IMR-90 (cell line): ENCODE measurements around the gene OR2A25. TPM values are rescaled to one million over a fixed set of nuclear protein-coding genes. Genes with fewer than 3 reads are reported as not detected.

Source experiments
- ATAC-seq: fragments of 200-7000 bp; cut with Tn5 transposase; 2 replicates; pipeline ENCODE4 v1.9.1; 2020; ENCODE audit warnings: low read depth, mild to moderate bottlenecking, moderate library complexity
- BruUV-seq: library from RNA; stranded (reverse); fragments of 400-500 nt; replicated peaks from 2 replicates; lab custom pipeline; 2021; lab: Mats Ljungman, UMichigan
- CTCF ChIA-PET: fragments of 300-600 bp; formaldehyde crosslinking; extraction: SDS; loops from one replicate; lab custom pipeline; 2021; ENCODE audit warnings: antibody characterized with exemption; lab: Yijun Ruan, JAX
- POLR2A ChIA-PET: fragments of 300-600 bp; sonication (Branson Sonifier 250); formaldehyde crosslinking; loops from one replicate; lab custom pipeline; 2022; ENCODE audit warnings: antibody characterized with exemption; ENCODE audit not compliant: unreplicated experiment; lab: Charles Lee
- DNase-seq: peaks from one replicate; pipeline ENCODE4 v3.0.0; 2013
- H2AFZ ChIP-seq: replicated peaks from 2 replicates; pipeline ENCODE3; 2013; ENCODE audit warnings: low read length, mild to moderate bottlenecking; ENCODE audit not compliant: poor library complexity
- H2AK5ac ChIP-seq: 2 replicates; pipeline ENCODE4 v1.6.1; 2013; ENCODE audit warnings: low read depth, low read length, inconsistent platforms
- H2AK9ac ChIP-seq: replicated peaks from 2 replicates; pipeline ENCODE3; 2013; ENCODE audit warnings: mild to moderate bottlenecking, low read depth, low read length, moderate library complexity; ENCODE audit not compliant: poor library complexity
- H2BK120ac ChIP-seq: 2 replicates; pipeline ENCODE4 v1.6.1; 2013; ENCODE audit warnings: low read depth, low read length, inconsistent platforms
- H2BK15ac ChIP-seq: 3 replicates; pipeline ENCODE4 v1.6.1; 2013; ENCODE audit warnings: low read depth, low read length, inconsistent platforms
- H2BK20ac ChIP-seq: 2 replicates; pipeline ENCODE4 v1.6.1; 2013; ENCODE audit warnings: low read depth, mild to moderate bottlenecking, inconsistent platforms, low read length, moderate library complexity
- H2BK5ac ChIP-seq: 2 replicates; pipeline ENCODE4 v1.6.1; 2013; ENCODE audit warnings: mild to moderate bottlenecking, low read depth, low read length, inconsistent platforms; ENCODE audit not compliant: poor library complexity, severe bottlenecking
- H3K14ac ChIP-seq: replicated peaks from 2 replicates; pipeline ENCODE4 v1.6.1; 2013; ENCODE audit warnings: low read depth, low read length, inconsistent platforms
- H3K18ac ChIP-seq: 2 replicates; pipeline ENCODE4 v1.6.1; 2013; ENCODE audit warnings: low read depth, low read length, control low read depth
- H3K23ac ChIP-seq: 2 replicates; pipeline ENCODE4 v1.6.1; 2013; ENCODE audit warnings: low read depth, low read length, inconsistent platforms
- H3K27ac ChIP-seq: 2 replicates; pipeline ENCODE4 v1.5.1; 2013; ENCODE audit warnings: mild to moderate bottlenecking, control low read depth, low read length; ENCODE audit not compliant: insufficient read depth
- H3K27me3 ChIP-seq: 2 replicates; pipeline ENCODE4 v1.6.1; 2013; ENCODE audit warnings: low read length; ENCODE audit not compliant: control insufficient read depth, insufficient read depth
- H3K36me3 ChIP-seq: 2 replicates; pipeline ENCODE4 v1.6.1; 2013; ENCODE audit warnings: low read length, mixed read lengths; ENCODE audit not compliant: control insufficient read depth, insufficient read depth
- H3K4ac ChIP-seq: 2 replicates; pipeline ENCODE4 v1.6.1; 2013; ENCODE audit warnings: low read depth, low read length, inconsistent platforms
- H3K4me1 ChIP-seq: 2 replicates; pipeline ENCODE4 v1.6.1; 2013; ENCODE audit warnings: low read length, mixed read lengths; ENCODE audit not compliant: control insufficient read depth, insufficient read depth
- H3K4me2 ChIP-seq: 2 replicates; pipeline ENCODE4 v1.6.1; 2013; ENCODE audit warnings: low read depth, mild to moderate bottlenecking, control low read depth, low read length, moderate library complexity
- H3K4me3 ChIP-seq: 2 replicates; pipeline ENCODE4 v1.5.1; 2013; ENCODE audit warnings: low read depth, mild to moderate bottlenecking, control low read depth, low read length, moderate library complexity; ENCODE audit not compliant: insufficient read depth
- H3K56ac ChIP-seq: 2 replicates; pipeline ENCODE4 v1.6.1; 2013; ENCODE audit warnings: low read length, inconsistent platforms; ENCODE audit not compliant: insufficient read depth; ENCODE audit errors: extremely low read depth
- H3K79me1 ChIP-seq, 2 experiments: 2 replicates each; pipeline ENCODE4 v1.6.1; 2013; ENCODE audit warnings: low read length in 2 of 2, inconsistent platforms in 1 of 2, low read depth in 1 of 2
- H3K9ac ChIP-seq: 2 replicates; pipeline ENCODE4 v1.6.1; 2013; ENCODE audit warnings: low read depth, low read length, control low read depth
- H3K9me1 ChIP-seq: 2 replicates; pipeline ENCODE4 v1.6.1; 2013; ENCODE audit warnings: low read length, inconsistent platforms; ENCODE audit not compliant: insufficient read depth
- H3K9me3 ChIP-seq: 2 replicates; pipeline ENCODE4 v1.6.1; 2013; ENCODE audit warnings: low read length; ENCODE audit not compliant: control insufficient read depth, insufficient read depth
- H4K20me1 ChIP-seq: 2 replicates; pipeline ENCODE4 v1.6.1; 2013; ENCODE audit warnings: low read length, inconsistent platforms; ENCODE audit not compliant: insufficient read depth
- H4K5ac ChIP-seq: 2 replicates; pipeline ENCODE4 v1.6.1; 2013; ENCODE audit warnings: mild to moderate bottlenecking, low read depth, low read length, control low read depth
- H4K8ac ChIP-seq, 2 experiments: 2 replicates each; pipeline ENCODE4 v1.6.1; 2013; ENCODE audit warnings: low read depth in 2 of 2, low read length in 2 of 2, control low read depth in 1 of 2, inconsistent platforms in 1 of 2
- H4K91ac ChIP-seq: 2 replicates; pipeline ENCODE4 v1.6.1; 2013; ENCODE audit warnings: low read depth, low read length, inconsistent platforms; ENCODE audit not compliant: insufficient read depth
- BHLHE40 ChIP-seq: fragments of 150-350 bp; IDR thresholded peaks from 2 replicates; pipeline ENCODE4 v1.6.1; 2016; ENCODE audit warnings: mild to moderate bottlenecking, low read depth, low read length
- CEBPB ChIP-seq: IDR thresholded peaks from 2 replicates; pipeline ENCODE4 v1.6.1; 2012; ENCODE audit warnings: low read depth, low read length, improper control_type of control experiment
- CHD1 ChIP-seq: IDR thresholded peaks from 2 replicates; pipeline ENCODE4 v1.6.1; 2012; ENCODE audit warnings: low read depth, low read length, improper control_type of control experiment
- FOS ChIP-seq: fragments of 150-350 bp; IDR thresholded peaks from 2 replicates; pipeline ENCODE4 v1.6.1; 2016; ENCODE audit warnings: low read depth, low read length
- MAFK ChIP-seq: IDR thresholded peaks from 2 replicates; pipeline ENCODE4 v1.6.1; 2012; ENCODE audit warnings: low read depth, low read length, improper control_type of control experiment
- MAZ ChIP-seq: IDR thresholded peaks from 2 replicates; pipeline ENCODE4 v1.6.1; 2012; ENCODE audit warnings: low read depth, mild to moderate bottlenecking, low read length, improper control_type of control experiment, moderate library complexity, borderline replicate concordance
- MXI1 ChIP-seq: IDR thresholded peaks from 2 replicates; pipeline ENCODE4 v1.6.1; 2012; ENCODE audit warnings: low read depth, mild to moderate bottlenecking, low read length, moderate library complexity, borderline replicate concordance
- NFE2L2 ChIP-seq: fragments of 150-350 bp; IDR thresholded peaks from 2 replicates; pipeline ENCODE4 v1.6.1; 2016; ENCODE audit warnings: low read depth, mild to moderate bottlenecking, low read length
- POLR2A ChIP-seq: IDR thresholded peaks from 2 replicates; pipeline ENCODE4 v1.6.1; 2012; ENCODE audit warnings: mild to moderate bottlenecking, low read depth, low read length
- RAD21 ChIP-seq: IDR thresholded peaks from 2 replicates; pipeline ENCODE4 v1.6.1; 2012; ENCODE audit warnings: low read length, improper control_type of control experiment
- RCOR1 ChIP-seq: IDR thresholded peaks from 2 replicates; pipeline ENCODE4 v1.6.1; 2012; ENCODE audit warnings: mild to moderate bottlenecking, low read length, improper control_type of control experiment; ENCODE audit not compliant: insufficient replicate concordance
- RFX5 ChIP-seq: IDR thresholded peaks from 2 replicates; pipeline ENCODE4 v1.8.0; 2012; ENCODE audit warnings: low read depth, mild to moderate bottlenecking, low read length, moderate library complexity
- SMC3 ChIP-seq: fragments of 150-350 bp; IDR thresholded peaks from 2 replicates; pipeline ENCODE4 v1.6.1; 2016; ENCODE audit warnings: low read depth, mild to moderate bottlenecking, antibody characterized with exemption, low read length, moderate library complexity
- USF2 ChIP-seq: fragments of 150-350 bp; IDR thresholded peaks from 2 replicates; pipeline ENCODE4 v1.6.1; 2017; ENCODE audit warnings: mild to moderate bottlenecking, antibody characterized with exemption, low read length, low read depth
- dilution Hi-C: fragments of 300-500 bp; cut with HindIII; formaldehyde crosslinking; loops from one replicate; pipeline ENCODE4 v1.14.3; 2018; ENCODE audit warnings: low sequenced_read_pairs; ENCODE audit not compliant: unreplicated experiment
- in situ Hi-C: fragments of 300-500 bp; cut with MboI; formaldehyde crosslinking; loops from 3 replicates; pipeline ENCODE4 v1.14.3; 2019; ENCODE audit warnings: low sequenced_read_pairs, inconsistent platforms, mixed read lengths
- intact Hi-C: fragments of 100-400 bp; cut with micrococcal nuclease; formaldehyde crosslinking; loops from 2 replicates; pipeline ENCODE4 v1.10.0; 2022
- polyA plus RNA-seq, 3 experiments: library from polyadenylated mRNA; depleted of rRNA; stranded (reverse); fragments of >200 nt; gene quantifications; 2 replicates each; pipeline ENCODE4 v1.2.3, GENCODE V29; 2012; ENCODE audit warnings: low replicate concordance in 1 of 3
- total RNA-seq: library from RNA; depleted of rRNA; stranded (reverse); fragments of >200 nt; gene quantifications from 2 replicates; pipeline ENCODE4 v1.2.3, GENCODE V29; 2012
- TF ChIP-seq, protein P1 (sequence below): fragments of 150-350 bp; IDR thresholded peaks from 2 replicates; pipeline ENCODE4 v1.6.1; 2016; ENCODE audit warnings: low read depth, mild to moderate bottlenecking, low read length, moderate library complexity, borderline replicate concordance
- TF ChIP-seq, protein P2 (sequence below): conservative IDR thresholded peaks from 2 replicates; pipeline ENCODE4 v1.5.1; 2012; ENCODE audit warnings: mild to moderate bottlenecking, low read depth, low read length, improper control_type of control experiment

OR2A25 gene
- total and polyA plus RNA-seq, 2 of the 4 experiments (the other 2 are of a cell fraction): not detected

GRCh38 chr7:144098776-144099175 lies 29.2 kb downstream of the OR2A25 start:
- H3K18ac ChIP-seq: no peak overlapping the region
- no peak overlapping the region for H3K56ac ChIP-seq
- H4K8ac ChIP-seq: no peak overlapping the region
- no peaks in the 10 kb centered on the region for H3K79me1 ChIP-seq
- no peak overlapping the region for H3K9ac ChIP-seq
- H4K20me1 ChIP-seq: no peaks in the 10 kb centered on the region
- in situ Hi-C loops: no loop called here
- H2BK5ac ChIP-seq: no peak overlapping the region
- DNase-seq: no peak
- CTCF ChIA-PET: no interaction called here
- H2BK15ac ChIP-seq: no peak overlapping the region
- H2AK5ac ChIP-seq: no peak overlapping the region
- H3K9me3 ChIP-seq: no peaks in the 10 kb centered on the region
- H2AFZ ChIP-seq: no peak overlapping the region
- H3K27me3 ChIP-seq: no peaks in the 10 kb centered on the region
- H3K23ac ChIP-seq: no peak overlapping the region
- no TSS peak for BruUV-seq
- H2BK120ac ChIP-seq: no peak overlapping the region
- TF ChIP-seq RCOR1: no peak
- no peak for TF ChIP-seq USF2
- TF ChIP-seq RFX5: no peak
- no peak for TF ChIP-seq CEBPB
- TF ChIP-seq FOS: no peak
- no peak for TF ChIP-seq RAD21
- no peak for TF ChIP-seq BHLHE40
- TF ChIP-seq, protein P1, sequence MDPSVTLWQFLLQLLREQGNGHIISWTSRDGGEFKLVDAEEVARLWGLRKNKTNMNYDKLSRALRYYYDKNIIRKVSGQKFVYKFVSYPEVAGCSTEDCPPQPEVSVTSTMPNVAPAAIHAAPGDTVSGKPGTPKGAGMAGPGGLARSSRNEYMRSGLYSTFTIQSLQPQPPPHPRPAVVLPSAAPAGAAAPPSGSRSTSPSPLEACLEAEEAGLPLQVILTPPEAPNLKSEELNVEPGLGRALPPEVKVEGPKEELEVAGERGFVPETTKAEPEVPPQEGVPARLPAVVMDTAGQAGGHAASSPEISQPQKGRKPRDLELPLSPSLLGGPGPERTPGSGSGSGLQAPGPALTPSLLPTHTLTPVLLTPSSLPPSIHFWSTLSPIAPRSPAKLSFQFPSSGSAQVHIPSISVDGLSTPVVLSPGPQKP: no peak
- no peak for TF ChIP-seq CHD1
- TF ChIP-seq NFE2L2: no peak
- TF ChIP-seq, protein P2, sequence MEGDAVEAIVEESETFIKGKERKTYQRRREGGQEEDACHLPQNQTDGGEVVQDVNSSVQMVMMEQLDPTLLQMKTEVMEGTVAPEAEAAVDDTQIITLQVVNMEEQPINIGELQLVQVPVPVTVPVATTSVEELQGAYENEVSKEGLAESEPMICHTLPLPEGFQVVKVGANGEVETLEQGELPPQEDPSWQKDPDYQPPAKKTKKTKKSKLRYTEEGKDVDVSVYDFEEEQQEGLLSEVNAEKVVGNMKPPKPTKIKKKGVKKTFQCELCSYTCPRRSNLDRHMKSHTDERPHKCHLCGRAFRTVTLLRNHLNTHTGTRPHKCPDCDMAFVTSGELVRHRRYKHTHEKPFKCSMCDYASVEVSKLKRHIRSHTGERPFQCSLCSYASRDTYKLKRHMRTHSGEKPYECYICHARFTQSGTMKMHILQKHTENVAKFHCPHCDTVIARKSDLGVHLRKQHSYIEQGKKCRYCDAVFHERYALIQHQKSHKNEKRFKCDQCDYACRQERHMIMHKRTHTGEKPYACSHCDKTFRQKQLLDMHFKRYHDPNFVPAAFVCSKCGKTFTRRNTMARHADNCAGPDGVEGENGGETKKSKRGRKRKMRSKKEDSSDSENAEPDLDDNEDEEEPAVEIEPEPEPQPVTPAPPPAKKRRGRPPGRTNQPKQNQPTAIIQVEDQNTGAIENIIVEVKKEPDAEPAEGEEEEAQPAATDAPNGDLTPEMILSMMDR: no peak
- TF ChIP-seq MXI1: no peak
- no peak for TF ChIP-seq MAZ
- TF ChIP-seq POLR2A: no peak
- no peak for TF ChIP-seq SMC3
- no peak for TF ChIP-seq MAFK
- no peak overlapping the region for H3K4me3 ChIP-seq
- no peak overlapping the region for H2AK9ac ChIP-seq
- no peak overlapping the region for H3K4me2 ChIP-seq
- no peak overlapping the region for H4K91ac ChIP-seq
- H3K4ac ChIP-seq: no peak overlapping the region
- H3K27ac ChIP-seq: no peak overlapping the region
- no peaks in the 10 kb centered on the region for H3K9me1 ChIP-seq
- H3K36me3 ChIP-seq: no peaks in the 10 kb centered on the region
- ATAC-seq: no peak
- POLR2A ChIA-PET: no interaction called here
- H3K14ac ChIP-seq: no peak overlapping the region
- dilution Hi-C loops: no loop called here
- intact Hi-C loops: no loop called here
- no peaks in the 10 kb centered on the region for H3K4me1 ChIP-seq
- no peak overlapping the region for H2BK20ac ChIP-seq
- no peak overlapping the region for H4K5ac ChIP-seq
